ENCODE results near the gene ST3GAL6.

Gene ST3GAL6

DNA sequence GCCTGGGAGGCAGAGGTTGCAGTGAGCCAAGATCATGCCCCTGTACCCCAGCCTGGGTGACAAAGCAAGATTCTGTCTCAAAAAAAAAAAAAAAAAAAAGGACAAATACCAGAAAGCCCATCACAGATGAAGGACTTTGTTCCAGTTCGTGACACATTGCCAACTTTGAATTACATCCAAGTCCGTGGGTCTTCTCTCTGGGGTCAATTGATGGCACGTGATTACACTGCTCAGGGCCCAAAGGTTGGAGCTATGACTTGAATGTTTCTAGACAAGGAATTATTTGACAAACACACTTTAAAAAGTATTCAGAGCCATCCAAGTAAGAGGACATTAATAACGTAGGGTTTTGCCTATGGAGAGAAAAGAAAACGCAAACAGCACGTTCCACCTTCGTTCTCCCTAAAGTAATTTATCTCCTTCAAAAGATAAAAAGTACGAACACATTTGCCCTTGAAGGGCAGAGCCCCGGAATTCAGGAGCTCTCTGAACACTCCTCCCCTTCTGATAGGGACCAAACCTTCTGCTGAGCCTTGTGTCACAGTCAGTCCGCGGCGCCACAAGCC, 31.3 kb upstream of the ST3GAL6 start:
- H3K9ac ChIP-seq (ENCODE audit: low read length) = peak overlapping the region; percentile 35
- H3K14ac ChIP-seq (ENCODE audit: low read length) = peak overlapping the region; percentile 57
- no peak overlapping the region for H3K4ac ChIP-seq (ENCODE audit: low read depth, low read length)
- no peak overlapping the region for H3K27ac ChIP-seq (ENCODE audit: low read depth, low read length)
- H2AFZ ChIP-seq (ENCODE audit: insufficient read depth, low read length, poor library complexity) = peak overlapping the region; percentile 77
- peak overlapping the region; percentile 25 for H2BK120ac ChIP-seq (ENCODE audit: insufficient read depth, low read length, poor library complexity)
- peaks cover 15% of the 10 kb centered on the region for H3K79me1 ChIP-seq (ENCODE audit: low read length)
- H3K36me3 ChIP-seq (ENCODE audit: control insufficient read depth in 1 of 2, insufficient read depth in 2 of 2, low read length in 2 of 2) = no peaks in the 10 kb centered on the region
- no CpG with 5 or more reads among the region's 12 CpGs for WGBS (ENCODE audit: extremely low coverage, insufficient coverage, insufficient read length)
- peak overlapping the region; percentile 37 for H4K12ac ChIP-seq (ENCODE audit: low read depth, low read length)
- DNase-seq = no peak
- H2BK12ac ChIP-seq (ENCODE audit: low read length) = peak overlapping the region; percentile 33
- H3K27me3 ChIP-seq (ENCODE audit: insufficient read depth, low read length) = no peaks in the 10 kb centered on the region
- peak overlapping the region; percentile 95 for H3K4me2 ChIP-seq (ENCODE audit: low read length)
- no peaks in the 10 kb centered on the region for H3K9me3 ChIP-seq (ENCODE audit: insufficient read depth, low read depth, low read length)
- H3K18ac ChIP-seq (ENCODE audit: low read length) = peak overlapping the region; percentile 76
- peak overlapping the region; percentile 22 for H2BK5ac ChIP-seq (ENCODE audit: low read depth, low read length, poor library complexity)
- H3K23ac ChIP-seq (ENCODE audit: low read length) = no peak overlapping the region
- peak overlapping the region; percentile 82 for H3K4me3 ChIP-seq (ENCODE audit: low read depth, low read length)
- peak overlapping the region; percentile 89 for H4K8ac ChIP-seq (ENCODE audit: low read depth, low read length)
- no peak overlapping the region for H2AK5ac ChIP-seq (ENCODE audit: low read length)
- H3K4me1 ChIP-seq (ENCODE audit: control insufficient read depth in 1 of 2, insufficient read depth in 2 of 2, low read length in 2 of 2) = peaks cover 6% of the 10 kb centered on the region in 2 experiments
- H4K91ac ChIP-seq (ENCODE audit: low read depth, low read length) = no peak overlapping the region
- peaks cover 12% of the 10 kb centered on the region for H3K79me2 ChIP-seq (ENCODE audit: control insufficient read depth, insufficient read depth, low read length, poor library complexity)

DNA sequence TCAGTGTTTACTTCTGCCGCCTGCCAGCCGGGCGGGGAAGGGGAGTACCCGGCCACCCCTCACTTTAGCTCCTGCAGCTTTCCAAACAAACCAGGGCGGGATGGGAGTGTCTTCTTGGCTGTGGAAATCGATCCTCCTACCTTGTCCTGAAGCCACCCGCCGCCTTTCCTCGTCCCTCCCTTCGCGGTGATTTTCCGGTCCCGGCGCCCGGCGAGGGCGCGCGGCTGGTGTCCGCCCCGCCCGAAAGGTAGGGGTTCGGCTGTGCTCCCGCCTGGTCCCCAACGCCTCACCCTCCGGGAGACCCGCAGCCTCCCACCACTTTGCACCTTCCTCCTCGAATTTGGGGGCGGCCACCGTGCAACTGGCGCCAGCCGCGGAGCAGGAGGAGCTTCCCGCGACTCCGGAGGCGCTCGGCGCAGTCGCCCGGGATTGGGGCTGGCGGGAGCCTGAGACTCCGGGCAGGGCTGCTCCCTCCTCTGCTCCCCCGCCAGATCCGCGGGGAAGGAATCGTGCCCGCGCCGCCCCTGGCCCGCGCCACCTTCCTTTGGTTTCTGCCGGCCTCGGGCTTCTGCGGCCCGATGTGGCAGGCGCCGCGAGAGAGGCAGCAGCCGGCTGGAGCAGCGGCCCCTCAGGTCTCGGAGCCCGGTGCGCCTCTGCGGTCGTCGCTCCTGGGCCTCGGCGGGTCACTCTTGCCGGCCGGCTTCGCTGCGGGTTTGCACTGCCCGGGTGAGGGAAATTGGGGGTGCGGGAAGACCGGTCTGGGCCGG, 30.7 kb upstream of the ST3GAL6 start:
- Histone ChIP-seq H4K8ac (ENCODE audit: low read depth, low read length) (peak overlapping the region; percentile 89), H3K79me2 (ENCODE audit: control insufficient read depth, insufficient read depth, low read length, poor library complexity) (peaks cover 12% of the 10 kb centered on the region), H3K9ac (ENCODE audit: low read length) (peak overlapping the region; percentile 81), H3K4me3 (ENCODE audit: low read depth, low read length) (peak overlapping the region; percentile 82), H3K27ac (ENCODE audit: low read depth, low read length) (peak overlapping the region; percentile 59), H4K12ac (ENCODE audit: low read depth, low read length) (peak overlapping the region; percentile 72), H3K18ac (ENCODE audit: low read length) (peak overlapping the region; percentile 97), H3K4me1 (ENCODE audit: control insufficient read depth in 1 of 2, insufficient read depth in 2 of 2, low read length in 2 of 2) (peaks cover 6% of the 10 kb centered on the region in 2 experiments), H3K4me2 (ENCODE audit: low read length) (peak overlapping the region; percentile 95), H2BK120ac (ENCODE audit: insufficient read depth, low read length, poor library complexity) (peak overlapping the region; percentile 29), H3K36me3 (ENCODE audit: control insufficient read depth in 1 of 2, insufficient read depth in 2 of 2, low read length in 2 of 2) (no peaks in the 10 kb centered on the region), H2AK5ac (ENCODE audit: low read length) (no peak overlapping the region), H2AFZ (ENCODE audit: insufficient read depth, low read length, poor library complexity) (peak overlapping the region; percentile 77), H3K23ac (ENCODE audit: low read length) (no peak overlapping the region), H2BK5ac (ENCODE audit: low read depth, low read length, poor library complexity) (peak overlapping the region; percentile 73), H3K27me3 (ENCODE audit: insufficient read depth, low read length) (no peaks in the 10 kb centered on the region), H4K91ac (ENCODE audit: low read depth, low read length) (peak overlapping the region; percentile 78), H3K9me3 (ENCODE audit: insufficient read depth, low read depth, low read length) (no peaks in the 10 kb centered on the region), H3K4ac (ENCODE audit: low read depth, low read length) (peak overlapping the region; percentile 30), H3K14ac (ENCODE audit: low read length) (peak overlapping the region; percentile 85), H2BK12ac (ENCODE audit: low read length) (peak overlapping the region; percentile 33), H3K79me1 (ENCODE audit: low read length) (peaks cover 15% of the 10 kb centered on the region)
- WGBS (ENCODE audit: extremely low coverage, insufficient coverage, insufficient read length) = no CpG with 5 or more reads among the region's 77 CpGs
- peak in 1 of 2 donors; percentile 61 for DNase-seq

DNA sequence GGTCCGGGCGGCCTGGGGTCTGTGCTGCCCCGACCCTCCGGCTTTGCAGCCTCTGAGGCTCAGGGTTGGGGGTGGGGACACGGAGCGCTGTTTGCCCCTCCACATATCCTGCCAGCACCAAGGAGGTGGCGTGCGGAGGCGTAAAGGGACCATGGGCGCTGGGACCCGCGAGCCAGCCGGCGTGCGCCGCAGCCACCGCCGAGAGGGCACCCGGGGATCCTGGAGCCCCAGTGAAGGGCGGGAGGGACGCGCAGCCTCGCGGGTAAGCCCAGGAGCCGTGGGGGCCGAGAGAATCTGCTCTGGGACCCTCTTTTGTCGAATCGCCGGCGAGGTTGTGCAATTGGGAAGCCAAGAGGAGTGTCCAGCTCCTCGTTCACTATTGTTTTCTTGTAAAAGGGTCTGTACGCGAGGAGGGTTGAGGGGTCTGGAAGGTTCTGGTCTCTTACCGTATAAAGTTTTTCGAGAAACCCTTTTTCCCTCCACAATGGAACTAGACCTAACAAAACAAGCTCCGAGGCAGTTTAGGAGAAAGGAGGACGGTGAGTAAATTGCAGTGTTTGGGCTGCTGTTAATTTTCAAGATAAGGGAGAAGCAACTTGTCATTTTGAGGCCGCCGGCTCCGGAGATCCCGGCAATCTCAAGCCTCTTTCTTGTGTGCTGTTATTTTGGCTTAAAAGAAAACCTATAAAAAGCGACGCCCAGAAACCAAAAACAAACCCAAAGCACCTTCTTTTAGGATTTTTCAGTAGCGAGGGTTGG, 29.9 kb upstream of the ST3GAL6 start:
- no CpG with 5 or more reads among the region's 44 CpGs for WGBS (ENCODE audit: extremely low coverage, insufficient coverage, insufficient read length)
- H3K4ac ChIP-seq (ENCODE audit: low read depth, low read length) = peak overlapping the region; percentile 30
- H3K79me1 ChIP-seq (ENCODE audit: low read length) = peaks cover 15% of the 10 kb centered on the region

DNA sequence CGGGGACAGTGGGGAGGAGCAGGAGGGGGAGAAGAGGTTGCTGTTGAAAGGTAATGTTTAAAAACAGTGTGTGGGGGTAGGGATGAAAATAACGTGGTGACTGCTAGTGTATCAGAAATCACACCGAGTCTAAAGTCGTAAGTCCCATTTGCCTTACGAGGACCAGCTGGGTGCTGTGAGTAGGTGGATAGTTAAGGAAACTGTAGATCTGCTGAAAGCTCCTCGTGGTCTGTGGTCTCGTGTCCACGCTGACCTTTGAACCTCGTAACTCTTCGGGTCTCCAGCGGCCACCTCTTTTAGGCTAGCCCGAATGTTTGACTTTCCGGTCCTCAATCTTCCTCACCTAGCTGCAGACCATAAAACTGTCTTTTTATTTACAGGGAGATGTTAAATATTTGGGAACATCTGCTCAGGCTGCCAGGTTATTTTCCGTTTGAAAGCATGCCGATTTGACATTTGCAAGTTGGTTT, 29.3 kb upstream of the ST3GAL6 start:
- peaks cover 12% of the 10 kb centered on the region for H3K79me2 ChIP-seq (ENCODE audit: control insufficient read depth, insufficient read depth, low read length, poor library complexity)
- H3K9ac ChIP-seq (ENCODE audit: low read length) = no peak overlapping the region
- H3K4me2 ChIP-seq (ENCODE audit: low read length) = peak overlapping the region; percentile 95
- H3K27ac ChIP-seq (ENCODE audit: low read depth, low read length) = no peak overlapping the region
- no peak overlapping the region for H4K8ac ChIP-seq (ENCODE audit: low read depth, low read length)
- peak overlapping the region; percentile 47 for H3K18ac ChIP-seq (ENCODE audit: low read length)
- no peak for DNase-seq
- H2BK12ac ChIP-seq (ENCODE audit: low read length) = no peak overlapping the region
- peaks cover 6% of the 10 kb centered on the region in 2 experiments for H3K4me1 ChIP-seq (ENCODE audit: control insufficient read depth in 1 of 2, insufficient read depth in 2 of 2, low read length in 2 of 2)
- H3K27me3 ChIP-seq (ENCODE audit: insufficient read depth, low read length) = no peaks in the 10 kb centered on the region
- no peak overlapping the region for H2BK120ac ChIP-seq (ENCODE audit: insufficient read depth, low read length, poor library complexity)
- H3K14ac ChIP-seq (ENCODE audit: low read length) = no peak overlapping the region
- no peak overlapping the region for H2AK5ac ChIP-seq (ENCODE audit: low read length)
- no peaks in the 10 kb centered on the region for H3K9me3 ChIP-seq (ENCODE audit: insufficient read depth, low read depth, low read length)
- H3K23ac ChIP-seq (ENCODE audit: low read length) = no peak overlapping the region
- H3K79me1 ChIP-seq (ENCODE audit: low read length) = peaks cover 15% of the 10 kb centered on the region
- H2BK5ac ChIP-seq (ENCODE audit: low read depth, low read length, poor library complexity) = peak overlapping the region; percentile 32
- no peak overlapping the region for H4K91ac ChIP-seq (ENCODE audit: low read depth, low read length)
- peak overlapping the region; percentile 67 for H2AFZ ChIP-seq (ENCODE audit: insufficient read depth, low read length, poor library complexity)
- H3K4ac ChIP-seq (ENCODE audit: low read depth, low read length) = peak overlapping the region; percentile 37
- no peak overlapping the region for H4K12ac ChIP-seq (ENCODE audit: low read depth, low read length)
- WGBS (ENCODE audit: extremely low coverage, insufficient coverage, insufficient read length) = no CpG with 5 or more reads among the region's 15 CpGs
- no peak overlapping the region for H3K4me3 ChIP-seq (ENCODE audit: low read depth, low read length)
- no peaks in the 10 kb centered on the region for H3K36me3 ChIP-seq (ENCODE audit: control insufficient read depth in 1 of 2, insufficient read depth in 2 of 2, low read length in 2 of 2)

More for the DNA sequence above, 29.9 kb upstream of the ST3GAL6 start:
- H3K27ac ChIP-seq (ENCODE audit: low read depth, low read length) = peak overlapping the region; percentile 59
- peak overlapping the region; percentile 72 for H4K12ac ChIP-seq (ENCODE audit: low read depth, low read length)
- H4K8ac ChIP-seq (ENCODE audit: low read depth, low read length) = peak overlapping the region; percentile 89
- H3K9ac ChIP-seq (ENCODE audit: low read length) = peak overlapping the region; percentile 81
- peak overlapping the region; percentile 85 for H3K14ac ChIP-seq (ENCODE audit: low read length)
- H3K79me2 ChIP-seq (ENCODE audit: control insufficient read depth, insufficient read depth, low read length, poor library complexity) = peaks cover 12% of the 10 kb centered on the region
- H3K36me3 ChIP-seq (ENCODE audit: control insufficient read depth in 1 of 2, insufficient read depth in 2 of 2, low read length in 2 of 2) = no peaks in the 10 kb centered on the region
- peak overlapping the region; percentile 97 for H3K18ac ChIP-seq (ENCODE audit: low read length)
- peak overlapping the region; percentile 73 for H2BK5ac ChIP-seq (ENCODE audit: low read depth, low read length, poor library complexity)
- H4K91ac ChIP-seq (ENCODE audit: low read depth, low read length) = peak overlapping the region; percentile 78
- peak overlapping the region; percentile 44 for H2AK5ac ChIP-seq (ENCODE audit: low read length)
- H2BK12ac ChIP-seq (ENCODE audit: low read length) = peak overlapping the region; percentile 92
- H3K9me3 ChIP-seq (ENCODE audit: insufficient read depth, low read depth, low read length) = no peaks in the 10 kb centered on the region
- peak overlapping the region; percentile 82 for H3K4me3 ChIP-seq (ENCODE audit: low read depth, low read length)
- no peak for DNase-seq
- H3K4me2 ChIP-seq (ENCODE audit: low read length) = peak overlapping the region; percentile 95
- peak overlapping the region; percentile 77 for H2AFZ ChIP-seq (ENCODE audit: insufficient read depth, low read length, poor library complexity)
- H3K4me1 ChIP-seq (ENCODE audit: control insufficient read depth in 1 of 2, insufficient read depth in 2 of 2, low read length in 2 of 2) = peaks cover 6% of the 10 kb centered on the region in 2 experiments
- no peaks in the 10 kb centered on the region for H3K27me3 ChIP-seq (ENCODE audit: insufficient read depth, low read length)
- peak overlapping the region; percentile 29 for H2BK120ac ChIP-seq (ENCODE audit: insufficient read depth, low read length, poor library complexity)
- H3K23ac ChIP-seq (ENCODE audit: low read length) = no peak overlapping the region

All from trophoblast cell (in vitro differentiated cells and primary cell).